ENCODE data around the gene TMEM98.

The TMEM98 gene

DNA sequence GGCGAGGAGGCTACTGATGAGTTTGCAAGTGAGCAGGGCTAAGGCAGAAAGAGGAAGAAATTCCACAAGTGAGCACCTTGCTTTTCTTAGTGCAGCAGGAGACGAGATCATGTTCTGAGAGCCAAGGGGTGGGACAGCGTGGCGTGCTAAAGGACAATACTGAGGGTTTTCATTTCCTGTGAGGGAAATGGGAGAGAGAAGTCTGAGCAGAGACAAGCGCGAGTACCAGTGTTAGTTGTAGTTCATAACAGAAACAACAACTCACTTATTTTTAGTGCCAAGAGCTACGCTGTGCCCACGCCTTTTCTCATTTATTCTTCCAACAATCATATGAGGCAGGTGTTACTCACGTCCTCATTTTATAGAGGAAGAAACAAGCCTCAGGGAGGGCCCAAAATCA is 66.0 kb downstream of the TMEM98 start:
- in situ Hi-C loops (cut with MboI; ENCODE audit: low sequenced_read_pairs, unreplicated experiment), result no loop called here
- TF ChIP-seq CTCF (IDR thresholded peaks at IDR 0.05; ENCODE audit: borderline replicate concordance, control extremely low read depth, extremely low read depth, insufficient read depth, missing control alignments), result no peak
- DNase-seq (ENCODE audit: low spot score), result peak; percentile 55

Measured in GM13976 (cell line).